ENCODE data around the gene CSRP1.

CSRP1 gene

GRCh38 chr1:201491896-201492511 is 14.9 kb downstream of the CSRP1 start:
- no peak overlapping the region for H2AFZ ChIP-seq (ENCODE audit: low read depth, low read length)
- H3K4me1 ChIP-seq (ENCODE audit: insufficient read depth, low read length), result peaks cover 10% of the 10 kb centered on the region
- no peaks in the 10 kb centered on the region for H3K9me3 ChIP-seq (ENCODE audit: low read length)
- no peak overlapping the region for H3K4me3 ChIP-seq (ENCODE audit: low read length)
- H3K27me3 ChIP-seq (ENCODE audit: insufficient read depth, low read length), result no peaks in the 10 kb centered on the region
- H3K36me3 ChIP-seq (ENCODE audit: insufficient read depth, low read length), result no peaks in the 10 kb centered on the region

- H3K4me1 ChIP-seq (ENCODE audit: insufficient read depth, low read length), result peaks cover 4% of the 10 kb centered on the region
- no peaks in the 10 kb centered on the region for H3K36me3 ChIP-seq (ENCODE audit: insufficient read depth, low read length)
- H3K27me3 ChIP-seq (ENCODE audit: insufficient read depth, low read length), result no peaks in the 10 kb centered on the region
- H2AFZ ChIP-seq (ENCODE audit: low read depth, low read length), result no peak overlapping the region
- no peaks in the 10 kb centered on the region for H3K9me3 ChIP-seq (ENCODE audit: low read length)
- no peak overlapping the region for H3K4me3 ChIP-seq (ENCODE audit: low read length)
These were observed 16.2 kb downstream of the CSRP1 start for GRCh38 chr1:201490708-201491131.

GRCh38 chr1:201489643-201490261 is 17.2 kb downstream of the CSRP1 start:
- Histone ChIP-seq H3K9me3 (ENCODE audit: low read length) (no peaks in the 10 kb centered on the region), H3K4me3 (ENCODE audit: low read length) (no peak overlapping the region), H3K36me3 (ENCODE audit: insufficient read depth, low read length) (no peaks in the 10 kb centered on the region), H2AFZ (ENCODE audit: low read depth, low read length) (no peak overlapping the region), H3K27me3 (ENCODE audit: insufficient read depth, low read length) (no peaks in the 10 kb centered on the region), H3K4me1 (ENCODE audit: insufficient read depth, low read length) (no peaks in the 10 kb centered on the region)

- Histone ChIP-seq H3K27me3 (ENCODE audit: insufficient read depth, low read length) (no peaks in the 10 kb centered on the region), H3K9me3 (ENCODE audit: low read length) (no peaks in the 10 kb centered on the region), H3K36me3 (ENCODE audit: insufficient read depth, low read length) (no peaks in the 10 kb centered on the region), H3K4me1 (ENCODE audit: insufficient read depth, low read length) (no peaks in the 10 kb centered on the region), H2AFZ (ENCODE audit: low read depth, low read length) (no peak overlapping the region), H3K4me3 (ENCODE audit: low read length) (no peak overlapping the region)
These were observed 17.9 kb downstream of the CSRP1 start for GRCh38 chr1:201488830-201489589.

GRCh38 chr1:201487742-201488141 is 19.2 kb downstream of the CSRP1 start:
- Histone ChIP-seq H3K4me3 (ENCODE audit: low read length) (no peak overlapping the region), H2AFZ (ENCODE audit: low read depth, low read length) (no peak overlapping the region), H3K4me1 (ENCODE audit: insufficient read depth, low read length) (no peaks in the 10 kb centered on the region), H3K36me3 (ENCODE audit: insufficient read depth, low read length) (no peaks in the 10 kb centered on the region), H3K9me3 (ENCODE audit: low read length) (no peaks in the 10 kb centered on the region), H3K27me3 (ENCODE audit: insufficient read depth, low read length) (no peaks in the 10 kb centered on the region)

- Histone ChIP-seq H3K4me3 (ENCODE audit: low read length) (no peak overlapping the region), H3K27me3 (ENCODE audit: insufficient read depth, low read length) (peaks cover 8% of the 10 kb centered on the region), H3K9me3 (ENCODE audit: low read length) (no peaks in the 10 kb centered on the region), H3K36me3 (ENCODE audit: insufficient read depth, low read length) (no peaks in the 10 kb centered on the region), H2AFZ (ENCODE audit: low read depth, low read length) (no peak overlapping the region), H3K4me1 (ENCODE audit: insufficient read depth, low read length) (no peaks in the 10 kb centered on the region)
These were observed 20.7 kb downstream of the CSRP1 start for GRCh38 chr1:201486187-201486586.

GRCh38 chr1:201485184-201485774 is 21.6 kb downstream of the CSRP1 start:
- no peak overlapping the region for H2AFZ ChIP-seq (ENCODE audit: low read depth, low read length)
- no peaks in the 10 kb centered on the region for H3K9me3 ChIP-seq (ENCODE audit: low read length)
- peaks cover 15% of the 10 kb centered on the region for H3K27me3 ChIP-seq (ENCODE audit: insufficient read depth, low read length)
- no peaks in the 10 kb centered on the region for H3K36me3 ChIP-seq (ENCODE audit: insufficient read depth, low read length)
- H3K4me3 ChIP-seq (ENCODE audit: low read length), result no peak overlapping the region
- no peaks in the 10 kb centered on the region for H3K4me1 ChIP-seq (ENCODE audit: insufficient read depth, low read length)

- peaks cover 2% of the 10 kb centered on the region for H3K4me1 ChIP-seq (ENCODE audit: insufficient read depth, low read length)
- H3K9me3 ChIP-seq (ENCODE audit: low read length), result no peaks in the 10 kb centered on the region
- no peaks in the 10 kb centered on the region for H3K36me3 ChIP-seq (ENCODE audit: insufficient read depth, low read length)
- H3K4me3 ChIP-seq (ENCODE audit: low read length), result no peak overlapping the region
- H2AFZ ChIP-seq (ENCODE audit: low read depth, low read length), result no peak overlapping the region
- peaks cover 30% of the 10 kb centered on the region for H3K27me3 ChIP-seq (ENCODE audit: insufficient read depth, low read length)
These were observed 23.5 kb downstream of the CSRP1 start for GRCh38 chr1:201483373-201483949.

GRCh38 chr1:201482755-201483154 is 24.2 kb downstream of the CSRP1 start:
- Histone ChIP-seq H3K4me1 (ENCODE audit: insufficient read depth, low read length) (peaks cover 2% of the 10 kb centered on the region), H3K36me3 (ENCODE audit: insufficient read depth, low read length) (no peaks in the 10 kb centered on the region), H3K27me3 (ENCODE audit: insufficient read depth, low read length) (peaks cover 34% of the 10 kb centered on the region), H3K4me3 (ENCODE audit: low read length) (no peak overlapping the region), H2AFZ (ENCODE audit: low read depth, low read length) (no peak overlapping the region), H3K9me3 (ENCODE audit: low read length) (no peaks in the 10 kb centered on the region)

GRCh38 chr1:201481761-201482493 is 25.0 kb downstream of the CSRP1 start:
- H3K36me3 ChIP-seq (ENCODE audit: insufficient read depth, low read length), result no peaks in the 10 kb centered on the region
- H3K27me3 ChIP-seq (ENCODE audit: insufficient read depth, low read length), result peaks cover 37% of the 10 kb centered on the region
- H2AFZ ChIP-seq (ENCODE audit: low read depth, low read length), result no peak overlapping the region
- no peaks in the 10 kb centered on the region for H3K9me3 ChIP-seq (ENCODE audit: low read length)
- H3K4me3 ChIP-seq (ENCODE audit: low read length), result no peak overlapping the region
- H3K4me1 ChIP-seq (ENCODE audit: insufficient read depth, low read length), result peaks cover 2% of the 10 kb centered on the region

GRCh38 chr1:201481004-201481380 is 25.9 kb downstream of the CSRP1 start:
- Histone ChIP-seq H2AFZ (ENCODE audit: low read depth, low read length) (no peak overlapping the region), H3K36me3 (ENCODE audit: insufficient read depth, low read length) (no peaks in the 10 kb centered on the region), H3K9me3 (ENCODE audit: low read length) (no peaks in the 10 kb centered on the region), H3K4me1 (ENCODE audit: insufficient read depth, low read length) (peaks cover 7% of the 10 kb centered on the region), H3K4me3 (ENCODE audit: low read length) (no peak overlapping the region), H3K27me3 (ENCODE audit: insufficient read depth, low read length) (peaks cover 42% of the 10 kb centered on the region)

GRCh38 chr1:201480231-201481003 is 26.5 kb downstream of the CSRP1 start:
- Histone ChIP-seq H3K27me3 (ENCODE audit: insufficient read depth, low read length) (peaks cover 42% of the 10 kb centered on the region), H3K9me3 (ENCODE audit: low read length) (no peaks in the 10 kb centered on the region)

More at GRCh38 chr1:201480231-201481003, 26.5 kb downstream of the CSRP1 start:
- H3K4me1 ChIP-seq (ENCODE audit: insufficient read depth, low read length), result peaks cover 7% of the 10 kb centered on the region
- H3K4me3 ChIP-seq (ENCODE audit: low read length), result no peak overlapping the region
- no peaks in the 10 kb centered on the region for H3K36me3 ChIP-seq (ENCODE audit: insufficient read depth, low read length)
- no peak overlapping the region for H2AFZ ChIP-seq (ENCODE audit: low read depth, low read length)

Measured in neuron (in vitro differentiated cells).